Chondrocyte (in vitro differentiated cells): Measurements from ENCODE around the gene PDGFRB. TPM values are rescaled to one million over a fixed set of nuclear protein-coding genes. Genes with fewer than 3 reads are reported as not detected.
A peak's percentile ranks its signal among the peaks of the same experiment; 100 is the strongest.

Experiments
- DNase-seq: peaks from one replicate; pipeline ENCODE4 v3.0.0; 2021; ENCODE audit warnings: mixed read lengths, low spot score
- H3K27ac Mint-ChIP-seq: one replicate; pipeline ENCODE4 v1.8.0; 2021; ENCODE audit warnings: mild to moderate bottlenecking, moderate library complexity, mixed read lengths; ENCODE audit not compliant: unreplicated experiment
- H3K27me3 Mint-ChIP-seq: 2 replicates; pipeline ENCODE4 v1.8.0; 2021; ENCODE audit warnings: low read depth, mixed read lengths
- H3K36me3 Mint-ChIP-seq: 2 replicates; pipeline ENCODE4 v1.8.0; 2021; ENCODE audit warnings: low read depth, mixed read lengths
- H3K4me1 Mint-ChIP-seq: 2 replicates; pipeline ENCODE4 v1.8.0; 2021; ENCODE audit warnings: low read depth, mild to moderate bottlenecking, mixed read lengths
- H3K4me3 Mint-ChIP-seq: one replicate; pipeline ENCODE4 v1.8.0; 2021; ENCODE audit warnings: mild to moderate bottlenecking, moderate library complexity, mixed read lengths; ENCODE audit not compliant: unreplicated experiment
- H3K9me3 Mint-ChIP-seq: 2 replicates; pipeline ENCODE4 v1.8.0; 2021; ENCODE audit warnings: low read depth, mixed read lengths
- total RNA-seq: library from RNA; stranded (reverse); gene quantifications from 3 replicates; pipeline ENCODE4 v1.2.1, GENCODE V29; 2021
- TF ChIP-seq, protein P1 (sequence below): fragments of 200-600 bp; sonication (generic); IDR thresholded peaks from 2 replicates; pipeline ENCODE4 v1.5.0; 2021; ENCODE audit warnings: antibody characterized with exemption, mild to moderate bottlenecking, moderate library complexity

Gene PDGFRB
- total RNA-seq, 1 donor from 2014 or later: 499 TPM

DNA sequence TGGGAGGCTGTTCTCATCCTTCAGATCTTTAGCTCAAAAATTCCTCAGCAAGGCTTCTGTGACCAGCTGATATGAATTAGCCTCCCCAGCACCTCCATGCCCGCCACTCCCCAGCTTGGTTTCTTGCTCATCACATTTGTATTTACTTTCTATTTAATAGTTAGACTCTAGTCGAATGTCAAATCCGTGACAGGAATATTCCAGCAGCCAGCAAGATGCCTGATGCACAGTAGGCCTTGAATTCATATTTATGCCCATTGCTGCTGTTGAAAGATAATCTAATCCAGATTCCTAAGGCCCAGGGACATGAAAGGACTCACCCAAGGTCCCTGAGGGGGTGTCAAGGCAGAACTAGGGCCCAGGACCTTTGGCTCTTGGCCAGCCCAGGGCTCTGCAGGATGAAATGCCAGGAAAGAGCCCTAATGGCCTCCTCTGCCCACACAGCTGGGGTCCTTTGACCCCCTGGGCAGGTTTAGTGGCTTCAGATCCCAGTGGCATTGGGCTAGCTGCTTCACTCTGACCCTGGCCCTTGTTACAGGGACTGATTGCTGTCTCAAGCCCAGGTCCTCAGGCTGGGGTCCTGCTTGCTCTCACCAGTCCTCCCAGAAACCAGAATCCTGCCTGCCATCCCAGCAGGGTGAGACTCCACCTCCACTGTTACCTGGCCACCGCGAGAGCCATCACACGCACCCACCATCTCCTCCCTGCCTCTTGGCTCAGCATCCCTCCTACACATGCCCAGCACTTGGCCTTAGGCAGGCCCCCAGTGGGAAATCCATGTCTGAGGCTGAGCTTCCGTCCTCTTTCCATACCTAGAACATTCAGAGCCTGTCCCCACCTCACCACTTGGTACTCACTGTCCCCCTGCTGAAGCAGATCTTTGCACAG lies 76.6 kb downstream of the PDGFRB start:
- H3K27me3 Mint-ChIP-seq: no peaks in the 10 kb centered on the region
- H3K27ac Mint-ChIP-seq: no peak overlapping the region
- TF ChIP-seq, protein P1, sequence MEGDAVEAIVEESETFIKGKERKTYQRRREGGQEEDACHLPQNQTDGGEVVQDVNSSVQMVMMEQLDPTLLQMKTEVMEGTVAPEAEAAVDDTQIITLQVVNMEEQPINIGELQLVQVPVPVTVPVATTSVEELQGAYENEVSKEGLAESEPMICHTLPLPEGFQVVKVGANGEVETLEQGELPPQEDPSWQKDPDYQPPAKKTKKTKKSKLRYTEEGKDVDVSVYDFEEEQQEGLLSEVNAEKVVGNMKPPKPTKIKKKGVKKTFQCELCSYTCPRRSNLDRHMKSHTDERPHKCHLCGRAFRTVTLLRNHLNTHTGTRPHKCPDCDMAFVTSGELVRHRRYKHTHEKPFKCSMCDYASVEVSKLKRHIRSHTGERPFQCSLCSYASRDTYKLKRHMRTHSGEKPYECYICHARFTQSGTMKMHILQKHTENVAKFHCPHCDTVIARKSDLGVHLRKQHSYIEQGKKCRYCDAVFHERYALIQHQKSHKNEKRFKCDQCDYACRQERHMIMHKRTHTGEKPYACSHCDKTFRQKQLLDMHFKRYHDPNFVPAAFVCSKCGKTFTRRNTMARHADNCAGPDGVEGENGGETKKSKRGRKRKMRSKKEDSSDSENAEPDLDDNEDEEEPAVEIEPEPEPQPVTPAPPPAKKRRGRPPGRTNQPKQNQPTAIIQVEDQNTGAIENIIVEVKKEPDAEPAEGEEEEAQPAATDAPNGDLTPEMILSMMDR: no peak
- no peaks in the 10 kb centered on the region for H3K9me3 Mint-ChIP-seq
- H3K36me3 Mint-ChIP-seq: no peaks in the 10 kb centered on the region
- DNase-seq: no peak
- peaks cover 3% of the 10 kb centered on the region for H3K4me1 Mint-ChIP-seq
- H3K4me3 Mint-ChIP-seq: no peak overlapping the region

DNA sequence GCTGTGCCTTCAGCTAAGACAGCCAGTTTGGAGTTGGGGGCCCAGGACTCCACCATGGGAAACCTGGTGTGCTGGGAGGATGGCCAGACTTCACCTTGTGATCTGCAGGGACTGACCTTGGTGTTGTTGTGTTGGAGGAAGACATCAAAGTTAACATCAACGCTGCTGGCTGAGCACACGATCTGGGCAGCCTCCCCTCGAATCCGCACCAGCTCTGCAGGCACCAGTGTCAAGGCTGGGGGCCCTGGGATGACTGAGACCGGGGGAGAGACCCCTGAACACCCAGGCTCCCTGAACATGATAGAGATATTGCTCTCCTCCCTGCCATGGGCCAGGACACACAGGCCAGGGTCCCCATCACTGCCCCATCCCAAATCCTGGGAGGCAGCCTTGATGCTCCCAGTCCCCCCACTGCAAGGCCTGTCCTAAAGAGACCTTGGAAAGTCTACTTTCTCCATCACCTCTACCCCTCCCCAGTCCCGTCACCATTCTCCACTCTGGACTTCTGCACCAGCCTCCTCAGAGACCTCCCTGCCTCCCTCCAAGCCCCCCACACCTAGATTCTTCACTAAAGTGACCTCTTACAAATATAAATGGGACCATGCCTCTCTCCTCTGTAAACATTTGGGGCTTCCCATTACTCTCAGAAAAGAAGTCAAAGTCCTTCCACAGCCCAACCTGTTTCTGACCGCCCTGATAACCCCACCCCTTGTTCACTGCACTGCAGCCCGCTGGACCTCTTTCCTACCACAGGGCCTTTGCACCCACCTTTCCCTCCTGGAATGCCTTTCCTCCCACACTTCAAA lies 77.4 kb downstream of the PDGFRB start:
- TF ChIP-seq, protein P1: no peak
- H3K27me3 Mint-ChIP-seq: no peaks in the 10 kb centered on the region
- DNase-seq: no peak
- H3K4me3 Mint-ChIP-seq: no peak overlapping the region
- H3K4me1 Mint-ChIP-seq: peaks cover 3% of the 10 kb centered on the region
- no peak overlapping the region for H3K27ac Mint-ChIP-seq
- no peaks in the 10 kb centered on the region for H3K9me3 Mint-ChIP-seq
- no peaks in the 10 kb centered on the region for H3K36me3 Mint-ChIP-seq

DNA sequence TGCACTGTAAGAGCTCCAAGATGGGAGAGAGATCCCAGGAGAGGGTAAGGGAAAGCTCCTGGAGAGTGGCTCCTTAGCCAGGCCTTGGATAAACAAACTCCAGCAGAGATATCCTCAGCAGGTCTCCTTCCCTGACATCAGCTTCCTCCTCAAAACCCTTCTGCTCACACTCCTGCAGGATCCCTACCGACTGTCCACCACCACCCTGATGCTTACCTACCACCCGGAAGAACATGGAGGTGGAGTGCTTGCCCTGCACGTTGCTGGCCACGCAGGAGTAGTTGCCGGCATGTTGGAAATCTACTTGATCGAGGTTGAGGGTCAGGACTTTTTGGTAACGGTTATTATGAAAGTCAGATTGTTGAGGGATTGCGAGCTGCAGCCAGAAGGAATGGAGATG lies 78.6 kb downstream of the PDGFRB start:
- Mint-ChIP-seq H3K9me3 (peaks cover 4% of the 10 kb centered on the region), H3K36me3 (peaks cover 3% of the 10 kb centered on the region), H3K27ac (no peak overlapping the region), H3K4me1 (peaks cover under 1% of the 10 kb centered on the region), H3K27me3 (no peaks in the 10 kb centered on the region), H3K4me3 (no peak overlapping the region)
- no peak for DNase-seq
- TF ChIP-seq, protein P1: no peak

DNA sequence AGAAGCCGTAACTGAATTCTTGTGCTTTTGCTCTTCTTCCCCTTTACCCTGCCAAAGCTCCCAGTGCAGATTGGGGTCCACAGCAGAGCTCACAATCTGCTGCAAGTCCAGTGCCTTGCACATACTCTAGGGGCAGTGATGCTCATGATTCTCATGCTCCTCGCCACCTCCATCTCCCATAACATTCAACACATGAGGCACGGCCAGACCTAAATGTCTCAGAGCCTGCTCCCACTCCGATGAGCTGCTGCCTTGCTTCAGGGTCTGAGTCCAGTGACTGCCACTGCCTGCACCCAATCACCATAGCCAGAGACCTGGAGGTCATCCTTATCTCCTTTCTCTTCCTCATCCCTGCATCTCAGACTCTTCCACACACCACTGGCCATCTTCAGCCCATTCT lies 79.8 kb downstream of the PDGFRB start:
- TF ChIP-seq, protein P1: peak; percentile 7
- no peaks in the 10 kb centered on the region for H3K27me3 Mint-ChIP-seq

DNA sequence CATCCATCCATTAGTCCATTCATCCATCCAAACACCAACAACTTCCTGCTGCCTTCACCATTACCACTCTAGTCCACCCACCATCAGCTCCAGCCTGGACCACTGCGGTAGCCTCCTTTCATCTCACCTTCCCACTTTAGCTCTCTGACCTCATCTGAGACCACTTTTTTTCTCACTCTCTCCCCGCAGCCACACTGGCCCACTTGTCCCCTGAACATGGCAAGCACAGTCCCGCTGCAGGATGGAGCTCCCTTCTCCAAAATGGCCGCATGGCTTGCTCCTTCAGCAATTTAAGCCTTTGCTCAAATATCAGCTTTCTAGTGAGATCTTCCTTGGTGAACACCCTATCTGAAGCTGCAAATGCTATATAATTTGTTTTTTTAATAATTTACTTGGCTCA lies 80.4 kb downstream of the PDGFRB start:
- H3K36me3 Mint-ChIP-seq: peaks cover 3% of the 10 kb centered on the region
- DNase-seq: no peak
- no peak overlapping the region for H3K4me3 Mint-ChIP-seq
- peaks cover 4% of the 10 kb centered on the region for H3K9me3 Mint-ChIP-seq
- TF ChIP-seq, protein P1: no peak
- no peak overlapping the region for H3K27ac Mint-ChIP-seq
- H3K4me1 Mint-ChIP-seq: no peaks in the 10 kb centered on the region
- H3K27me3 Mint-ChIP-seq: no peaks in the 10 kb centered on the region

More for the DNA sequence above, 79.8 kb downstream of the PDGFRB start:
- Mint-ChIP-seq H3K27ac (no peak overlapping the region), H3K4me1 (no peaks in the 10 kb centered on the region), H3K36me3 (peaks cover 3% of the 10 kb centered on the region), H3K9me3 (peaks cover 4% of the 10 kb centered on the region), H3K4me3 (no peak overlapping the region)
- DNase-seq: peak; percentile 38
